Neutrophil (primary cell): ENCODE results near the gene SIM2.

Source experiments
- H3K27ac ChIP-seq: fragments of 200-600 bp; sonication (generic); 2 replicates; pipeline ENCODE4 v1.5.1; 2016; ENCODE audit warnings: mild to moderate bottlenecking, moderate library complexity
- H3K27me3 ChIP-seq: fragments of 200-600 bp; sonication (generic); 2 replicates; pipeline ENCODE4 v1.6.0; 2016; ENCODE audit warnings: mild to moderate bottlenecking
- H3K36me3 ChIP-seq: fragments of 200-600 bp; sonication (generic); 2 replicates; pipeline ENCODE4 v1.5.1; 2017
- H3K4me1 ChIP-seq, 2 experiments: fragments of 200-600 bp in 1 of 2; sonication (generic) in 1 of 2; 1 replicate in 1 of 2; 2 replicates in 1 of 2; pipeline versions ENCODE4 v1.5.1 to v1.6.1; 2013 to 2016; ENCODE audit warnings: low read depth in 1 of 2, low read length in 1 of 2, mild to moderate bottlenecking in 1 of 2, moderate library complexity in 1 of 2; ENCODE audit not compliant: control insufficient read depth in 1 of 2, insufficient read depth in 1 of 2
- H3K4me3 ChIP-seq, 2 experiments: fragments of 200-600 bp in 1 of 2; sonication (generic) in 1 of 2; 1 replicate in 1 of 2; 2 replicates in 1 of 2; pipeline ENCODE4 v1.5.1; 2013 to 2016; ENCODE audit warnings: low read depth in 1 of 2, low read length in 1 of 2, mild to moderate bottlenecking in 1 of 2, moderate library complexity in 1 of 2
- H3K9me3 ChIP-seq: fragments of 200-600 bp; sonication (generic); 2 replicates; pipeline ENCODE4 v1.5.1; 2016
- CTCF ChIP-seq: fragments of 200-600 bp; sonication (generic); IDR thresholded peaks from 2 replicates; pipeline ENCODE4 v1.5.1; 2016; ENCODE audit warnings: antibody characterized with exemption

The SIM2 gene

DNA sequence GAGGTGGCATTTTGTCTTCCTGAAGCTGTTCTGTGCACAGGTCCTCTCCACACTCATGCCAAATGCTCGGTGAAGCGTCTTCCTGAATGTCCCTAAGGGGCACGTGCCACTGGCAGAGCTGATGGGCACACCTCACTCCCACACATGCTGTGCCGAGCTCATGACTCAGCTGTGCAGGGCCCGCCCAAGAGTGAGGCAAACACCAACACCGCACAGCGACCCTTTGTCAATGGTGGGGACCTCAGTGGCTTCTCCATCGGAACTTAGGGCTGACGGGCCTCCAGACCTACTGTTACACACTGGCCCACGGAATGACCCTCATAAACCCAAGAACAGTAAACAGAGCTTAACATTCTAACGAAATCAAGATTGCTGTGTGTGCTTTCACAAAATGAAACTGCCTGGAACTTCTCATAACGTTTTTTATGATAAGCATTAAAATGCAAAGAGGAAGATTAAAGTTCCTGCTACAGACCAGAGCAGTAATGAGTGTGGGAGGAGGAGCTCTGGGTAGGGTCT, 89.3 kb downstream of the SIM2 start:
- no peaks in the 10 kb centered on the region for H3K9me3 ChIP-seq
- H3K4me1 ChIP-seq = no peaks in the 10 kb centered on the region
- H3K36me3 ChIP-seq = no peaks in the 10 kb centered on the region
- TF ChIP-seq CTCF = no peak
- H3K4me3 ChIP-seq = no peak overlapping the region
- no peaks in the 10 kb centered on the region for H3K27me3 ChIP-seq
- no peak overlapping the region for H3K27ac ChIP-seq

- H3K4me3 ChIP-seq = no peak overlapping the region
- no peak for TF ChIP-seq CTCF
- no peaks in the 10 kb centered on the region for H3K4me1 ChIP-seq
These were observed 91.7 kb downstream of the SIM2 start for GRCh38 chr21:36790616-36791015.

DNA sequence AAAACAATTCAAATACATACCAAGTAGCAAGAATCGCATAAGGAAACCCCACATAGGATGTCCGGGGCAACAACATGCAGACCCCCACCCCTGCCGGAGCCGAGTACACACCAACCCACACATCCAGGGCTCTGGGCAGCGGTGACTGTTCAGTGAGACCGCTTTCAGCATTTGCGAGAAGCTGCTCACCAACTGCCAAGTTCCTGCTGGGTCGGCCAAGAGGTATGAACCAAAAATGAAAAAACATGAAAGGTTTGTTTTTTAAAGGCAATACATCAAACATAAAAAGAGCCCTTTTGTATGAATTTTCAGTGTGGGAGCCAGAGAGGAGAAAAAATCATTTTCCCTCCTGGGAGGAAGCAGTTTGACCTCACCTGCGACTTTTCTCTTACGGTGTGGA, 92.3 kb downstream of the SIM2 start:
- no peaks in the 10 kb centered on the region for H3K9me3 ChIP-seq
- no peak for TF ChIP-seq CTCF
- no peaks in the 10 kb centered on the region for H3K36me3 ChIP-seq
- no peaks in the 10 kb centered on the region for H3K27me3 ChIP-seq
- no peak overlapping the region for H3K27ac ChIP-seq
- H3K4me1 ChIP-seq = no peaks in the 10 kb centered on the region
- no peak overlapping the region for H3K4me3 ChIP-seq

More at GRCh38 chr21:36790616-36791015, 91.7 kb downstream of the SIM2 start:
- H3K9me3 ChIP-seq = no peaks in the 10 kb centered on the region
- no peak overlapping the region for H3K27ac ChIP-seq
- H3K36me3 ChIP-seq = no peaks in the 10 kb centered on the region
- H3K27me3 ChIP-seq = no peaks in the 10 kb centered on the region

DNA sequence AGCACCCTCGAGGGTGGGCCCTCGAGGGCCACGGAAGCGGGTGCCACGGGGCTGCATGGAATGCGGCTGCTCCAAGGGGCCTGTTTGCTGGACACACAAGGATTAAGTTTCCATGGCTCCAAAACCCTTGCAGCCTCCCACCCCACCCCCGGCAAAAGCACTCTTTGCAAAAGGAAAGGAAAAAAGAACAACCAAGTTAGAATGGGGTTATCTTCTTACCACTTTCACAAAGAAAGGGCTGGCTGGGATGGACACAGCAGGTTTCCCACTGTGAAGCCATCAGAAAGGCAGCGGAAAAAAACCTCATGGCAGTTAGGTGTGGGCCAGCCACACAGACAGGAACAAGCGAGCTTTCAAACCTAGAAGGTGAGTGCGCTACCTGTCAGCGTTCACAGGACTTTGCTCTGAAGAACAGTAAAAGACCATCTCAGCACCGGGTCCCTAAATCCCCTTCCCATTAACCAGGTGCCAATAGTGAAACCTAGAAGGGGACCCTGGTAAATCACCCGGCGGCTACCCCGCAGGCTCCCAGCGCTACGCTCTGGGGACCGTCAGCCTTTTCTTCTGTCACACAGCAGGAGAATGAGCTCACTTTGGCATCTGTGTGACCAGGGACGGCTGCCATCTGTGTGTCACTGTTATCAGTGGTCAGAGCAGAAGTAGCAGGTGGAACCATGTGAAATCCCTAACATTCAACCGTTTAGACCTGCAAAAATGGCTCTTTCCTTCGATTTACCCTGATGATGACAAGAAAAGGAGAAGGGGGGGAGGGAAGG, 93.0 kb downstream of the SIM2 start:
- no peaks in the 10 kb centered on the region for H3K4me1 ChIP-seq
- no peaks in the 10 kb centered on the region for H3K9me3 ChIP-seq
- H3K27me3 ChIP-seq = no peaks in the 10 kb centered on the region
- H3K36me3 ChIP-seq = no peaks in the 10 kb centered on the region
- TF ChIP-seq CTCF = no peak
- no peak overlapping the region for H3K4me3 ChIP-seq
- H3K27ac ChIP-seq = no peak overlapping the region

DNA sequence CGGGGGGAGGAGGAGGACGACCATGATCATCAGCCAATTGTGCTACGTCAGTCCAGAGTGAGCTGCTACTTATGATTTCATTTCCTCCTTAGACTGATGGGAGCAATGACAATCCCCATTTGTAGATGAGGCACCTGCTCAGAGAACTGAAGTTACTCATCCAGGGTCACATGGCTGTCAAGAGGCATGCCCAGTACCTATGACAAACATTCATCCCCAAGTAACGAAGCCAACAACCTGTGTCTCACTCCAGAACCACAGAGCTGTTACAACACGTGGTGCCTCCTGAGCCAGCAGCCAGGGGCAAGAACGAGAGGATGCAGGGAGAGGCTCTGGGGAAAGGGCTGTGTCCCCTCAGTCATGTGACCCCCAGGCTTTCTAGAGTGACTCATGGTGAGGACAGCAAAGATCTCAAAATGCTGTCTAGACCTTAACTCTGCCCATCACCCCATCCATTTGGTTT, 93.6 kb downstream of the SIM2 start:
- no peaks in the 10 kb centered on the region for H3K36me3 ChIP-seq
- H3K27me3 ChIP-seq = no peaks in the 10 kb centered on the region
- H3K9me3 ChIP-seq = no peaks in the 10 kb centered on the region
- TF ChIP-seq CTCF = no peak
- no peaks in the 10 kb centered on the region for H3K4me1 ChIP-seq
- H3K4me3 ChIP-seq = no peak overlapping the region
- no peak overlapping the region for H3K27ac ChIP-seq
